Right lobe of liver (tissue), 4 donors: ENCODE results near the gene STAC2.

Experiments used
- POLR2A ChIP-seq: fragments of 450-650 bp; IDR thresholded peaks from one replicate; pipeline ENCODE4 v1.6.1; 2017; ENCODE audit warnings: antibody characterized with exemption, mild to moderate bottlenecking
- TF ChIP-seq, protein P1 (sequence below), 4 donors: fragments of 200-600 bp in 3 of 4; fragments of 450-650 bp in 1 of 4; IDR thresholded peaks; one replicate each; pipeline versions ENCODE4 v1.5.1 to v1.8.0; 2016 to 2022; ENCODE audit warnings: antibody characterized with exemption in 4 of 4, mild to moderate bottlenecking in 2 of 4
- donor health status: DM: no; HTN: no; CAD: no.
- donor health status: DM: no; HTN: no; CAD: no.
- donor health status: DM: no; HTN: yes; CAD: no.

GRCh38 chr17:39200957-39201510 is 24.7 kb downstream of the STAC2 start:
- TF ChIP-seq POLR2A: no peak
- TF ChIP-seq, protein P1, sequence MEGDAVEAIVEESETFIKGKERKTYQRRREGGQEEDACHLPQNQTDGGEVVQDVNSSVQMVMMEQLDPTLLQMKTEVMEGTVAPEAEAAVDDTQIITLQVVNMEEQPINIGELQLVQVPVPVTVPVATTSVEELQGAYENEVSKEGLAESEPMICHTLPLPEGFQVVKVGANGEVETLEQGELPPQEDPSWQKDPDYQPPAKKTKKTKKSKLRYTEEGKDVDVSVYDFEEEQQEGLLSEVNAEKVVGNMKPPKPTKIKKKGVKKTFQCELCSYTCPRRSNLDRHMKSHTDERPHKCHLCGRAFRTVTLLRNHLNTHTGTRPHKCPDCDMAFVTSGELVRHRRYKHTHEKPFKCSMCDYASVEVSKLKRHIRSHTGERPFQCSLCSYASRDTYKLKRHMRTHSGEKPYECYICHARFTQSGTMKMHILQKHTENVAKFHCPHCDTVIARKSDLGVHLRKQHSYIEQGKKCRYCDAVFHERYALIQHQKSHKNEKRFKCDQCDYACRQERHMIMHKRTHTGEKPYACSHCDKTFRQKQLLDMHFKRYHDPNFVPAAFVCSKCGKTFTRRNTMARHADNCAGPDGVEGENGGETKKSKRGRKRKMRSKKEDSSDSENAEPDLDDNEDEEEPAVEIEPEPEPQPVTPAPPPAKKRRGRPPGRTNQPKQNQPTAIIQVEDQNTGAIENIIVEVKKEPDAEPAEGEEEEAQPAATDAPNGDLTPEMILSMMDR (IDR thresholded peaks at IDR 0.05): no peak
